Kidney (tissue), 14 donors: ENCODE data around the gene EIF5B. TPM values are rescaled to one million over a fixed set of nuclear protein-coding genes. Genes with fewer than 3 reads are reported as not detected.

Experiments
- DNase-seq, 5 donors: peaks; one replicate each; pipeline ENCODE4 v3.0.0-alpha.2; 2013 to 2020
- FAIRE-seq: peaks from 2 replicates; lab custom pipeline; 2012; peaks lifted over from hg19 to GRCh38; lab: Jason Lieb, UNC
- H3K27ac ChIP-seq, 2 donors: one replicate each; pipeline ENCODE4 v1.7.0; 2013; ENCODE audit warnings: low read depth in 2 of 2, low read length in 2 of 2, inconsistent platforms in 1 of 2
- H3K27me3 ChIP-seq: one replicate; pipeline ENCODE4 v1.7.1; 2013; ENCODE audit warnings: low read length, inconsistent platforms; ENCODE audit not compliant: control insufficient read depth, insufficient read depth
- H3K36me3 ChIP-seq, 3 donors: one replicate each; pipeline versions ENCODE4 v1.7.0 to v1.7.1; 2013; ENCODE audit warnings: low read length in 3 of 3, control low read depth in 1 of 3, inconsistent platforms in 1 of 3; ENCODE audit not compliant: insufficient read depth in 3 of 3, control insufficient read depth in 2 of 3
- H3K4me1 ChIP-seq, 3 donors: one replicate each; pipeline versions ENCODE4 v1.7.0 to v1.7.1; 2013; ENCODE audit warnings: low read length in 3 of 3, inconsistent platforms in 1 of 3, low read depth in 1 of 3; ENCODE audit not compliant: control insufficient read depth in 2 of 3, insufficient read depth in 2 of 3
- H3K4me3 ChIP-seq, 3 donors: one replicate each; pipeline versions ENCODE4 v1.7.0 to v1.8.1; 2013; ENCODE audit warnings: low read length in 3 of 3, control low read depth in 1 of 3, inconsistent platforms in 1 of 3
- H3K9ac ChIP-seq, 3 donors: one replicate each; pipeline versions ENCODE4 v1.7.0 to v1.7.1; 2013; ENCODE audit warnings: low read length in 3 of 3, control low read depth in 1 of 3, inconsistent platforms in 1 of 3
- H3K9me3 ChIP-seq, 3 donors: one replicate each; pipeline versions ENCODE4 v1.7.0 to v1.7.1; 2013; ENCODE audit warnings: low read length in 3 of 3, control low read depth in 1 of 3, inconsistent platforms in 1 of 3; ENCODE audit not compliant: control insufficient read depth in 2 of 3, insufficient read depth in 1 of 3
- CTCF ChIP-seq: IDR thresholded peaks from 3 replicates; pipeline ENCODE4 v1.5.1; 2012; ENCODE audit warnings: mild to moderate bottlenecking, moderate library complexity, borderline replicate concordance; ENCODE audit not compliant: insufficient read depth; ENCODE audit errors: extremely low read depth
- intact Hi-C: fragments of 100-400 bp; cut with DNase I; formaldehyde crosslinking; loops from one replicate; pipeline ENCODE4 v1.11.1; 2022
- polyA plus RNA-seq: library from polyadenylated mRNA; stranded (reverse); fragments of 350-450 nt; fragmentation: Illumina TruSeq; extraction: RNeasy Lipid Tissue Mini Kit (QIAGEN cat#74804); gene quantifications from one replicate; pipeline ENCODE4 v1.2.3, GENCODE V29; 2014; ENCODE audit warnings: low read depth, low replicate concordance; ENCODE audit not compliant: insufficient read depth
- total RNA-seq: library from RNA; stranded (reverse); fragmentation: NEBNext Ultra II Directional; extraction: Animal tissue kit (Norgen Biotek cat#: 25700); gene quantifications from one replicate; pipeline ENCODE4 v1.2.1, GENCODE V29; 2021
- donor health status: control.
- donor health status: control.
- donor health status: control.
- donor health status: control.
- donor health status: control.
- donor health status: DM: yes; HTN: yes; CAD: no.
- donor health status: Normal renal cell carcinoma (clear cell type).

EIF5B gene
- total and polyA plus RNA-seq, 2 donors from 2014 or later: 36.9 to 39.7 TPM

GRCh38 chr2:99325384-99325783 lies 11.8 kb upstream of the EIF5B start:
- TF ChIP-seq CTCF: no peak
- FAIRE-seq: no peak
- H3K9ac ChIP-seq: no peak overlapping the region
- intact Hi-C loops: no loop called here
- H3K4me3 ChIP-seq: no peak overlapping the region
- no peaks in the 10 kb centered on the region for H3K4me1 ChIP-seq
- no peaks in the 10 kb centered on the region for H3K9me3 ChIP-seq
- H3K27ac ChIP-seq: no peak overlapping the region
- no peaks in the 10 kb centered on the region for H3K27me3 ChIP-seq
- no peak for DNase-seq
- H3K36me3 ChIP-seq: peaks cover 13 to 43% (median 18%) of the 10 kb centered on the region in 3 donors

- H3K27me3 ChIP-seq: no peaks in the 10 kb centered on the region
- peaks cover 0 to 14% (median 3%) of the 10 kb centered on the region in 3 donors for H3K36me3 ChIP-seq
- H3K27ac ChIP-seq: peak within 1 kb of the TSS; percentile 75 to 98
- DNase-seq (peak; percentile 99 to 100 (median 100)), FAIRE-seq (peak; percentile 76)
- intact Hi-C loops: no loop called here
- no peak for TF ChIP-seq CTCF
- H3K9ac ChIP-seq: peak within 1 kb of the TSS; percentile 87 to 96 (median 90)
- peak within 1 kb of the TSS; percentile 89 to 99 (median 99) for H3K4me3 ChIP-seq
- no peaks in the 10 kb centered on the region for H3K9me3 ChIP-seq
- H3K4me1 ChIP-seq: peaks cover 0 to 19% (median 6%) of the 10 kb centered on the region in 3 donors
These were observed 1.0 kb upstream of the EIF5B start, which contains the start of gene TXNDC9 for GRCh38 chr2:99335911-99336803. TXNDC9 (minus strand) TSS chr2:99336333; CDS start chr2:99333210, 3,123 bp downstream.

GRCh38 chr2:99336804-99337112 lies 431 bp upstream of the EIF5B start:
- TF ChIP-seq CTCF: no peak
- Histone ChIP-seq H3K9ac (peak overlapping the region; percentile 48 to 90 (median 87)), H3K4me3 (peak overlapping the region; percentile 89 to 99 (median 96)), H3K9me3 (no peaks in the 10 kb centered on the region), H3K27ac (peak overlapping the region; percentile 75 to 98), H3K36me3 (peaks cover 0 to 10% (median 3%) of the 10 kb centered on the region in 3 donors), H3K27me3 (no peaks in the 10 kb centered on the region), H3K4me1 (peaks cover 0 to 19% (median 6%) of the 10 kb centered on the region in 3 donors)
- FAIRE-seq: no peak
- DNase-seq: no peak
- intact Hi-C loops: no loop called here
